GM19463 (cell line): ENCODE data around the gene SRSF2.
A peak's percentile ranks its signal among the peaks of the same experiment; 100 is the strongest.
"Not testable (repeated sequence)": the region's sequence is repeated elsewhere in the genome, so short reads cannot be mapped to it uniquely, and the experiment has no call there.

Experiments
- ATAC-seq: cut with Tn5 transposase; IDR thresholded peaks from one replicate; pipeline ENCODE4 v1.9.1; 2021; ENCODE audit warnings: mild to moderate bottlenecking, moderate library complexity; ENCODE audit not compliant: unreplicated experiment

SRSF2 gene

DNA sequence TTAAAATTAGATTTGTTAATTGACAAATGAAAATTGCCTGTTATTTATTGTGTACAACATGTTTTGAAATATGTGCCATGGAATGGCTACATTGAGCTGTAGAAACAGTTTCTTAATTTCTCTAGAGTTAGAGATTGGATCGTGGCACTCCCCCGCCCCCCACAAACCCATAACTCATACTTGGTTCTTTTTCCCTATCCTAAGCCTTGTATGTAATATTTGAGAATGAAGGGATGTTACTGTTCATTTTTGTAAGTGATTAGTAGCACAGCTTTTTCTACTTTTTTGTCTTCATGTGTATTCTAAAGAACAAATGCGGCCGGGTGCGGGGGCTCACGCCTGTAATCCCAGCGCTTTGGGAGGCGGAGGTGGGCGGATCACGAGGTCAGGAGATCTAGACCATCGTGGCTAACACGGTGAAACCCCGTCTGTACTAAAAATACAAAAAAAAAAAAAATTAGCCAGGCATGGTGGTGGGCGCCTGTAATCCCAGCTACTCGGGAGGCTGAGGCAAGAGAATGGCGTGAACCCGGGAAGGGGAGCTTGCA is 2.5 kb upstream of the SRSF2 start:
- ATAC-seq: not testable (repeated sequence)

DNA sequence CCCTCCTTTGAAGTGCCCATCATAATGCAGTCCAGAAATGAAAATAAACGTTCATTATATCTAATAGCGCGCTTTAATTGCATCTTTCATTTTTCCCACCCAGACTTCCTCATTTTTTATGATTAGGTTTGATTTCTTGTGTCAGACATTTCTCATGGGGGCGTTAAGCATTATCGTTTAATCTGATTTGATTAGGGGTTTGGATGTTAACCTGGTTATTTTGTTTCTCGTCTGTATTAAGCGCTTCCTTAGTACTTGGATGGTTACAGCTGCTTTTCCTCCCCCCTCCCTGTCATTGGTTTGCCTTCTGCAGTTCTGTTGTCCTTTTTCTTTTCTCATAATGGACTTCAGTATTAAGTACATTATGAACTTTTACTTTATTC is 1.3 kb upstream of the SRSF2 start:
- ATAC-seq: no peak

DNA sequence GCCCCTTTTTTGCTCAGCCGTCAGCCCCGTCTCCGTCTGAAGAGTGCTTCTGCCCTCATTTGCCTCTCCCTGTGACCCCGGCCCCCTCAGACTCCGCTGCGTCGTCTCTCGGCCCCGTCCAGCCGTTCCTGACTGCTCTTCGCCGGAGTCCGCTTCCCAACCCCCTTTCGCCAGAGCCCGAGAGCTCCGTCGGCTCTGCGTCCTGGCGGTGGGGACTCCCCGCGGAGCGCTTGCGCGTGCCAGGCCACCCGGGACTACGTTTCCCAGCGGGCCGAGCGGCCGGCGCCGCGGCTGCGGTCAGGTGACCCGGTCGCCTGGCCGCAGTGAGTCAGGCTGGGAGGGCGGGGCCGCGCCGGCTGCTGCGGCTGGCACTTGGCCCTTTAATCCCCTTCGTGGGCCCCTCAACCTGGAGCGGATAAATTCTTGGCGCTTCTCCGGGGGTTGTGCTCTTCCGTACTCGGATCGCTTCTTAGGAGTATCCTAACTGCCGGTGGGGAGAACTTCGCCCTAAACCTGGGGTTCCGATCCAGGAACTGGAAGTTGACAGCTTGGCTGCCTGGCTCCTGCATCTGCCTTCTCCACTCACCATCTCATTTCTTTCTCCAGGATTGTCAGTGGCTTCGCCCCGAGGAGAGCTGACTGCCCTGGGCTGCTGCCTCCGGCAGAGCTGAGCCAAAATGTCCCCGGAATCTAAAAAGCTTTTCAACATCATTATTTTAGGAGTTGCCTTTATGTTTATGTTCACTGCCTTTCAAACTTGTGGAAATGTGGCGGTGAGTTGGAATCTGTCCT is 741 bp upstream of the SRSF2 start, which contains the start of gene MFSD11:
MFSD11 (plus strand) TSS at position 444 of the 792 bp plus-strand sequence; CDS start at position 678, 234 bp downstream.
- peak; percentile 59 for ATAC-seq

DNA sequence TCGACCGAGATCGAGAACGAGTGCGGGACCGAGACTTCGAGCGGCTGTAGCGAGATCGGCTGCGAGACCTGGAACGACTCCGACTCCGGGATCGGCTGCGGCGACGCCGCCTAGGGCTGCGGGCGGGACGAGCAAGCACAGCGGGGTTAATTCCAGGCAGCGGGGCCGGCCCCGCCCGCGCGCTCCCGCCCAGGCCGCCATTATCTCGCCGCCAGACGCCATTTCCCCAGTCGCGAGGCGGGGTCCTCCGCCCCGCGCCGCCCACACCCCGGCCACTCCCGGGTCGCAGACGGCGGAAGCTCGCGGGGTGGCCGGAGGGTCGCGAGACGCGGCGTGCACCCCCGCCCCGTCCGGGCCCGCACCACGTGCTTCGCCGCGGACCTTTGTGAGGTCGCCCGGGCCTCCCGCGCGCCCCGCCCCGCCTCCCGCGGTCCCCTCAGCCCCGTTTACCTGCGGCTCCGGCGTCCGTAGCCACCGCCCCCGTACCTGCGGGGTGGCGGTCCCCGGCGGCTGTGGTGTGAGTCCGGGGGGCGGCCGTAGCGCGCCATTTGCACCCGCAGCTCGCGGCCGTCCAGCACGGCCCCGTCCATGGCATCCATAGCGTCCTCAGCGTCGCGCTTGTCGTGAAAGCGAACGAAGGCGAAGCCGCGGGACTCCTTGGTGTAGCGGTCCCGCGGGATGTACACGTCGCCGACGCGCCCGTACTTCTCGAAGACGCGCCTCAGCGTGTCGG is 616 bp downstream of the SRSF2 start:
- no peak for ATAC-seq

DNA sequence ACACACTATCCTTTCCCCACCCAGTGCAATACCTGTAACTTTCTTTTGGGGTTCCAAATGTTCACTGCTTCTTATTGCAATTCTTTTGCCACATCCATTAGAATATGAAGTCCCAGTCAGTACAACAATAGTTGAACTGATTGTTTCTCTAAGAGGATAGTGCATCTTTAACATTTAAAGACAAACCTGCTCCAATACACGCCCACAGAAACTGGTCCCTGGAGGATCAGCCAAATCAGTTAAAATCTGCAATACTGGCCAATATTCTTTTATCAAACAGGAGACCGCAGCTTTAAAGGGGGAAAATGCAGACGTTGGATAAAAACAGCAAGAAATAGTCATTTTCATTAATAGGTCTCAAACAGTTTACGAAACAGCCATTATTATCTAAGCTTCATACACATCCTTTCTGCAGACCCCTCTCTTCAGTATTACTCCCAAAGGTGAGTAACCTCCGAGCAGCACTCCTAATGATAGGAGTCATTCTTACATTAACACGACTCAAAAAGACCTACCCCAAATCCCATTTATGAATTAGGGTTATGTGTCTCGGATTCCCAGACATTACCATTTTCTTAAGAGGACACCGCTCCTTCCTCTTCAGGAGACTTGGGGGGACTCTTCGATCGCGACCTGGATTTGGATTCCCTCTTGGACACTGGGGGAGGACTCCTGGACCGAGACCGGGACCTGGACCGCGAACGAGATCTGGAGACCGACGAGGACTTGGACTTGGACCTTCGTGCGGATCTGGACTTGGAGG is 1.4 kb downstream of the SRSF2 start:
- ATAC-seq: no peak

DNA sequence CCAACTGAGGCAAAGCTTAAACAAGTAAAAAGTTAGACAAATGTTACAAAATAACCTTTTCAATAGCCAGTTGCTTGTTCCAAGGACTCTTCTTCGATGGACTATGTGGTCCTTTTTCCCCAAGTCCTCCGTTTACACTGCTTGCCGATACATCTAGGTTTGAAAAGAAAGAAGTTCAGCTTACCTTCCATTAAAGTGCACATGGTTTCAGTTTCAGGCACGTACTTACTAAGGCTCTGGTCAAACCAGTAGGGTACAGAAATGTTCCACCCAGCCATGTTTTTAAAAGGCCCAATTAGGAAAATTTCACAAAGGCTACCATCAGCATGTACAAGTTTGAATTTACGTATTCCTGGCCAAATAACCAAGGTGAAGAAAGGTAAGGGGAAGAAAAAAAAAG is 2.1 kb downstream of the SRSF2 start:
- no peak for ATAC-seq

DNA sequence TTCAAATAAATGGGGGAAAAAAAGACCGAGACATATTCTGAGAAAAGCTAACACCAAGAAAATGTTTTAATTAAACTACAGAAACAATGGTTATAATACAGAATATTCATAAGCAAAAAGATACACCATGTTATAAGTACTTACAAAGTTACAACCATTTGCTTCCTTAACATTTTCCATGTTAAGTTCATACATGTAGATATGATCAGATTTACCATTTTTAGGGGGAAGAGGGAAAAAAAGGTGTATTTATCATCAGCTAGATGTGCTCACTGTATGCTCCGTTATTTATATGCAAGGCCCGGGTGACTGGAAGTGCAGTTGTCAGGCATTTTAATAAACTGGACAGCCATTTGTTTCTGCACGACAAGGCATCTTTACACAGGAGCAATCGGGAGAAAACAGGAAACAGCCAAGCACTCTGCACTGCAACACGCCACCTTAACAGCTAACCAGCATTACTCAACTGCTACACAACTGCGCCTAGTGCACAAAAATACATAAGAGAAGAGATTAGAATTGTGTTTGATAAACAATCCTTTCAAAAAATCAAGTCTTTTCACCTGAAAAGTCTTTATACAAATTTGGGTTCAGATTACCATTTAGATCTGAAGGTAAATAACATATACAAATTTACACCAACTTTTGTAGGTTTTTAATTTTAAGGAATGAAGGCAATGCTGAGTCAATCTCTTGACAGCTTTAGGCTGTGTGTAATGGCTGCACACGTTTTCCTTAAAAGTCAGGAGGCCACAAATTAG is 2.9 kb downstream of the SRSF2 start:
- no peak for ATAC-seq

DNA sequence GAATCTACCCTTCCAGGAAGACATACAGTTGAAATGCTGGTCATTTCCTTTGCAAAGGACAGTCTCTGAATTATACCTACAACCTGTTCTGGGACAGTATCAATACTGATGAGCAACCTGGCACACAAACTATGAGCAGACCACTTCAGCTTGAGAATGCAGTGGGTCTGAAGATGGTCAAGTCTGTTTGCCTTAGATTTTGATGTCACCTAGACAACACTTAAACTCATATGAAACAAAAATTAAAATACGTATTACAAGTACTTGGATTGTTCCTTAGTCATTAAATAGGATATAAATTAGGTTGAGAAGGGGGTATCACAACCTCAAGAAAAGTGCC is 3.5 kb downstream of the SRSF2 start:
- no peak for ATAC-seq

DNA sequence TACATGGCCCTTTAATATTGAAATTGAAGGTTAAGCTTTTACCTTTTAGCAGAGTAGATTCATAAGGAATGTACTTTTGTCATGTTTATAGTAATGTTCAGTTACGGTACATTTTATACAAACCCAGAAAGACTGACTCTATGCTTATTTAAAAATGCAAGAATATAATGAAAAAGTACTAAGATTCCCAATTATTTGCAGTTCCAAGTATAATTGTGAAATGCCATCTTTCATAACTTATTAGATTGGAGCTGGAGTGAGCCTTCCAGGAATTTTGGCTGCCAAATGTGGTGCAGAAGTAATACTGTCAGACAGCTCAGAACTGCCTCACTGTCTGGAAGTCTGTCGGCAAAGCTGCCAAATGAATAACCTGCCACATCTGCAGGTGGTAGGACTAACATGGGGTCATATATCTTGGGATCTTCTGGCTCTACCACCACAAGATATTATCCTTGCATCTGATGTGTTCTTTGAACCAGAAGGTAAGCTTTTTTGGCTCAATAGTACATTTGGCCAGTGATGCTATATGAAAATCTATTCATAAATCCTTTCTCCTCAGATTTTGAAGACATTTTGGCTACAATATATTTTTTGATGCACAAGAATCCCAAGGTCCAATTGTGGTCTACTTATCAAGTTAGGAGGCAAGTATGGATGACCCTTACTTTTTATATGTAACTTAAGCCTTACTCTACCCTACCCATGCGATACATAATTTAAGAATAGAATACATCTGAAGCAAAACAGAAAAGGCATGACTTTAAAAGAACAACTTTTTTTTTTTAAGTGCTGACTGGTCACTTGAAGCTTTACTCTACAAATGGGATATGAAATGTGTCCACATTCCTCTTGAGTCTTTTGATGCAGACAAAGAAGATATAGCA is 4.2 kb downstream of the SRSF2 start:
- ATAC-seq: no peak

DNA sequence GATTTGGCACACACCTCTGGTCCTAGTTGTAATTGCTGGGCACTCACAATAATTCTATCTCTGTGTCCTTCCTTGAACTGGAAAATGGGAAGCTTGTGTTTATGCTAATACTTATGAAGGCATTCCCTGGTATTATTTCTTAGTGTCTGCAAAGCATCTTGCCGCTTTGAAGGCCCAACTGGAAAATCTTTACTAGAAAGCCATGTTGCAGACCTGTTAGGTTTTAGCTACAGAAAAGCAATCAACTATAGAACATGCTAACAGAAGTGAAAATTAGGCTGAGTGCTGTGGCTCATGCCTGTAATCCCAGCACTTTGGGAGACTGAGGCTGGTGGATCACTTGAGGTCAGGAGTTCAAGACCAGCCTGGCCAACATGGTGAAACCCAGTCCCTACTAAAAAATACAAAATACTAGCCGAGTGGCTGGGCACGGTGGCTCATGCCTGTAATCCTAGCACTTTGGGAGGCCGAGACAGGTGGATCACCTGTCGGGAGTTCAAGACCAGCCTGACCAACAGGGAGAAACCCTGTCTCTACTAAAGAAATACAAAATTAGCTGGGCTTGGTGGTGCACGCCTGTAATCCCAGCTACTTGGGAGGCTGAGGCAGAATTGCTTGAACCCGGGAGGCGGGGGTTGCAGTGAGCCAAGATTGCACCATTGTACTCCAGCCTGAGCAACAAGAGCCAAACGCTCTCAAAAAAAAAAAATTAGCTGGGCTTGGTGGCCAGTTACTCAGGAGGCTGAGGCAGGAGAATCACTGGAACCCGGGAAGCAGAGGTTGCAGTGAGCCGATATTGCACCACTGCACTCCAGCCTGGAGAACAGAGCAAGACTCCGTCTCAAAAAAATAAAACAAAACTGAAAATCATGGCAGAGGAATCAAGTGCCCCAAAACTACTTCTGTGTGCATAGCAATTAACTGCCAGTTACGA is 5.1 kb downstream of the SRSF2 start:
- ATAC-seq: not testable (repeated sequence)

DNA sequence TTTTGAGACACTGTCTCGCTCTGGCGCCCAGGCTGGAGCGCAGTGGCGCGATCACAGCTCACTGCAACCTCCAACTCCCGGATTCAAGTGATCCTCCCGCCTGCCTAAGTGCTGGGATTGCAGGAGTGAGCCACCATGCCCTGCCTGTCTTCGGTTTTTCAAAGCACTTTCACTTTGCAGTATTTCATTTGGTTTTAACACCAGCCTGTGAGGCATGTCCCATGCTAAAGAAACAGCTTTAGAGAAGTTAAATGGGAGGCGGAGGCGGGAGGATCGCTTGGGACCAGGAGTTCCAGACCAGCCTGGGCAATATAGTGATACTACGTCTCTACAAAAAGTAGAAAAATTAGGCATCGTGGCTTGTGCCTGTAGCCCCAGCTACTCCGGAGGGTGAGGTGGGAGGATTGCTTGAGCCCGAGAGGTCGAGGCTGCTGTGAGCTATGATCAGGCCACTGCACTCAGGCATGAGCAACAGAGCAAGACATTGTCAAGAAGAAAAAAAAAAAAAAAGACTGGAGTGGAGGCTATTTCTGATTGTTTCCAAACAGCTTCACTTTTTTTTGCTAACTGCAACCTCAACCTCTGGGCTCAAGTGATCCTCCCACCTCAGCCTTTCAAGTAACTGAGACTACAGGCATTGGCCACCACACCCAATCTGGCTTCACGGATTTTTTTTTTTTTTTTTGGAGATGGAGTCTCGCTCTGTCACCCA is 9.2 kb downstream of the SRSF2 start:
- no peak for ATAC-seq

DNA sequence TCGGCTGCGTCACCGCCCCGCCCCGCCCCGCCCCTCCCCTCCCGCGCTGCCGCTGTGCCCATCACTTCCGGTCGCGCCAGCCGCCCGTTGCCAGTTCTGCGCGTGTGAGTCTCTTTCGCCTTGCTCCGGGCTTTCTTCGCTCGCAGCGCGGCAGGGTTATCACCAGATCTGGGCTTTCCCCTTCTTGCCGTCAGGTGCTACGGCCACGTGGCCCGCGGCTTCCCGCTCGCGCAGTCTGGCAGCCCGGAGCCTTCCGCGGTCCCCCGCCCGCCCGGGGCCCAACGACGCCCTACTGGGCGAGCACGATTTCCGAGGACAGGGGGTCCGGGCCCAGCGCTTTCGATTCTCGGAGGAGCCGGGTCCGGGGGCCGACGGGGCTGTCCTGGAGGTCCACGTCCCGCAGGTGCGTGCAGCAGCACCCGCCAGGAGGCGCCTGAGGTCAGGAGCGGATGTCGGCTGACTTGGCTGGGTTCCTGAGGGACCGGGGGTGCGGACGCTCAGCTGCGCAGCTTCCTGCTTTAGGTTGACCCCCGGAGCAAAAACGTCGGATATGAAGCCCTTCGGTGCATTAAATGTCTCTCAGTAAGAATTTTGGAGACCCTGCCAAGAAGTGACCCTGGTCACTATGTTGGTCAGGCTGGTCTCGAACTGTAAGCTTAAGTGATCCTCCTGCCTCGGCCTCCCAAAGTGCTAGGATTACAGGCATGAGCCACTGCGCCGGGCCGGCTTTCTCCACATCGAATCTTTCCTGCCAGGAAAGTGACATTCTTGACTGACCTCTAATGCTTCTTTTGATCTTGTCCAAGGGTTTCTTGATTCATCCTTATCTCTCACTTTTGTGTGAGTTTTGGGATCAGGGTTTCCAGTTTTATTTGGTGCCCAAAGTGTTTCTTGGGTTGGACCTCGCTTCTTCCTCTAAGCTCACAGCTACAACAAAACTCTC is 10.1 kb downstream of the SRSF2 start, which contains the start of gene METTL23:
METTL23 (plus strand) TSS at position 64 of the 943 bp plus-strand sequence. CDS start 2,872 bp downstream, outside the sequence.
- ATAC-seq: peak; percentile 40

DNA sequence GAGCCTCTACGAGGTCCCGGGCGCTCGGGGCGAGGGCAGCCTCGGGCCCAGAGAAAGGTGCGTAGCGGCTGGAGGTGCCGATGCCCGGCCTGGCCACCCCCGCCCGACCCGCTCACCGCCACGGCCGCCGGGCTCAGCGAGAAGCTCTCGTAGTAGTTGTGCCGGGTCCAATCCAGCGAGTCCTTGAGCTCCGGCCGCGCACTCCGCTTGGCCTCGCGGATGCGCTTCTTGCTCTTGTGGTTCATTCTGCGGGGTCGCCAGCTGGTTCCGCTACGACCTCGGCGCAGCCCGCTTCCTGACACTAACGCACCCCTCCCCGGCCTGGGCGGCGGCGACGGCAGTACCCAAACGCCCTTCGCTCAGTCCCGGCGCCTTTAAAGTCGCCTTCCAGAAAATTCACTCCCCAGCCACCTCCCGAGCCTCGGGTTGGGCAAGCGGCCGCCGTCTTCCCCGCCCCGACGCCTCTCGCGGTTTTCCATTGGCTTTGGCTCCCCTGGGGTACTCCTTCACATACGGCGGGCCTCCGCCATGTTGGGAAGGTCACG is 10.8 kb downstream of the SRSF2 start, which contains the start of gene JMJD6:
JMJD6 (minus strand) TSS at position 376 of the 545 bp plus-strand sequence; CDS start at position 245, 131 bp downstream.
- peak; percentile 76 for ATAC-seq

DNA sequence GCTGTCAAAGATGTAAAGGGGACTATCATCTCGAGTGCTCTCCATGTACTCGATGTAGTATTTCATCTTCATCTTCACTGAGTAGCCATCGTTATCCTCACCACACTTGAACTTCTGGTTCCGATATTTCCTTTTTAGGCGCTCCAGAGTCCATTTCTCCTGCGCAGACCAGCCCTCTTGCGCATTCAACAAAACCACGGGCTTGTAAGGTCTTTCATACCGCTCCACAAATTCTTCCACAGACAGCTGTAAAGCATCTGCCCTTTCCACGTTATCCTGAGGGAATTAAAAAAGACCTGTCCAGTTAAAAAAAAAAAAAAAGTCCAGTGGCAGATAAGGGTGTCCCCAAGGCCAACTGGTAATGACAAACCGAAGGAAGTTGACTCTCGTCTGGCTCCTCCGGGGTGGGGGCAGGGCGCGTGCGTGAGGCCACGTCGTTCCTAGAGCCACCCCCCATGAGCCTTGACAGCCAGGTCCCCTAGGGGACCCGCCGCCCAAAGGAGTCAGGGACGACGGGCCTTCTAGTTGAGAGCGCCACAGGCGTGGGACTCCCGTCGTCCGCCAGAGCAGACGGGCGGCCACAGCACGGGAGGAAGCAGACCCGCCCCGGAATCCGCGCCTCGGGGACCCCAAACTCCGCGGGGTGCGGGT is 11.4 kb downstream of the SRSF2 start:
- peak; percentile 15 for ATAC-seq

DNA sequence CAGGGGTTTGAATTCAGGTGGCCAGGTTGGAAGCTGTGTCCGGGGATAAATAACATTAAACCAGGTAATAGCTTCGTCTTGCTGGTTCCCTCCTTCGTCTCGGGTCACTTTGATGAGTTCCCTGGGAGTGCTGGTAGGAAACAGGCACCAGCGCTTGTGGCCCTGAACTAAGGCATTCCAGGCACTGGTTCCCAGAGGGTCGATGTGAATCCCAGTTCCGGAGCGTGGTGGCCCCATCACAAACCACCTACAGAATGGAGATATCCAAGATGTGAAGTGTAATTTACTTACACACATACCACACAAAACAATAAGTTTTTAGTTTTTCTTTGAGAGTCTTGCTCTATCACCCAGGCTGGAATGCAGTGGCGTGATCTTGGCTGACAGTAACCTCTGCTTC is 13.3 kb downstream of the SRSF2 start:
- ATAC-seq: no peak

DNA sequence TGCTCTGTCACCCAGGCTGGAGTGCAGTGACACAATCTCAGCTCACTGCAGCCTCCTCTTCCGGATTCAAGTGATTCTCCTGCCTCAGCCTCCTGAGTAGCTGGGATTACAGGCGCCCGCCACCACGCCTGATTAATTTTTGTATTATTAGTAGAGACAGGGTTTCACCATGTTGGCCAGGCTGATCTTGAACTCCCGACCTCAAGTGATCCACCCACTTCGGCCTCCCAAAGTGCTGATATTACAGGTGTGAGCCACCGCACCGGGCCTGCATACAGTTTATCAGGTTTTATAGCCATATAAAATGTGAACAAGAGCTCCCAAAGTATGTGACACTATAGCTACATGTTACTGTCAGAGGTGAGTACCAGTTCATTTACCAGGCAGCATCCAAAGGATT is 14.2 kb downstream of the SRSF2 start:
- not testable (repeated sequence) for ATAC-seq
